ENCODE data around the gene ZNF391.
"Not testable (repeated sequence)": the region's sequence is repeated elsewhere in the genome, so short reads cannot be mapped to it uniquely, and the experiment has no call there.

DNA sequence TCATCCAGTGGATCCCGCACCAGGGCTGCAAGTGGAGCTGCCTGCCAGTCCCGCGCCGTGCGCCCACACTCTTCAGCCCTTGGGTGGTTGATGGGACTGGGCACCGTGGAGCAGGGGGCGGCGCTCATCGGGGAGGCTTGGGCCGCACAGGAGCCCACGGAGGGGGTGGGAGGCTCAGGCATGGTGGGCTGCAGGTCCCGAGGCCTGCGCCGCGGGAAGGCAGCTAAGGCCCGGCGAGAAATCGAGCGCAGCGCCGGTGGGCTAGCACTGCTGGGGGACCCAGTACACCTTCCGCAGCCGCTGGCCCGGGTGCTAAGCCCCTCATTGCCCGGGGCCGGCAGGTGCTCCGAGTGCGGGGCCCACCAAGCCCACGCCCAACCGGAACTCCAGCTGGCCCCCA is 7.6 kb upstream of the ZNF391 start:
- TF ChIP-seq, protein P1, sequence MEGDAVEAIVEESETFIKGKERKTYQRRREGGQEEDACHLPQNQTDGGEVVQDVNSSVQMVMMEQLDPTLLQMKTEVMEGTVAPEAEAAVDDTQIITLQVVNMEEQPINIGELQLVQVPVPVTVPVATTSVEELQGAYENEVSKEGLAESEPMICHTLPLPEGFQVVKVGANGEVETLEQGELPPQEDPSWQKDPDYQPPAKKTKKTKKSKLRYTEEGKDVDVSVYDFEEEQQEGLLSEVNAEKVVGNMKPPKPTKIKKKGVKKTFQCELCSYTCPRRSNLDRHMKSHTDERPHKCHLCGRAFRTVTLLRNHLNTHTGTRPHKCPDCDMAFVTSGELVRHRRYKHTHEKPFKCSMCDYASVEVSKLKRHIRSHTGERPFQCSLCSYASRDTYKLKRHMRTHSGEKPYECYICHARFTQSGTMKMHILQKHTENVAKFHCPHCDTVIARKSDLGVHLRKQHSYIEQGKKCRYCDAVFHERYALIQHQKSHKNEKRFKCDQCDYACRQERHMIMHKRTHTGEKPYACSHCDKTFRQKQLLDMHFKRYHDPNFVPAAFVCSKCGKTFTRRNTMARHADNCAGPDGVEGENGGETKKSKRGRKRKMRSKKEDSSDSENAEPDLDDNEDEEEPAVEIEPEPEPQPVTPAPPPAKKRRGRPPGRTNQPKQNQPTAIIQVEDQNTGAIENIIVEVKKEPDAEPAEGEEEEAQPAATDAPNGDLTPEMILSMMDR (conservative IDR thresholded peaks at IDR 0.05; ENCODE audit: low read length) = not testable (repeated sequence)
- TF ChIP-seq EZH2phosphoT487 (IDR thresholded peaks at IDR 0.05; ENCODE audit: borderline replicate concordance) = not testable (repeated sequence)

Data from Loucy (cell line).